D721Med (cell line): ENCODE measurements around the gene TAF15.

Experiments used
- DNase-seq: peaks from one replicate; pipeline ENCODE4 v3.0.0; 2011; ENCODE audit warnings: low spot score; ENCODE audit not compliant: insufficient read length
- FAIRE-seq: peaks from 2 replicates; lab custom pipeline; 2011; peaks lifted over from hg19 to GRCh38; lab: Jason Lieb, UNC
- CTCF ChIP-seq: IDR thresholded peaks from 2 replicates; pipeline ENCODE4 v1.5.1; 2012; ENCODE audit warnings: mild to moderate bottlenecking, control low read depth; ENCODE audit not compliant: insufficient read depth; ENCODE audit errors: missing control alignments

TAF15 gene

GRCh38 chr17:35773679-35774425, 35.4 kb upstream of the TAF15 start:
- DNase-seq: no peak
- no peak for FAIRE-seq
- TF ChIP-seq CTCF: no peak

- DNase-seq (no peak), FAIRE-seq (no peak)
- TF ChIP-seq CTCF: no peak
Measured at GRCh38 chr17:35774499-35774898, 34.8 kb upstream of the TAF15 start.

GRCh38 chr17:35775039-35775438, 34.2 kb upstream of the TAF15 start:
- FAIRE-seq: no peak
- TF ChIP-seq CTCF: no peak
- no peak for DNase-seq

GRCh38 chr17:35775583-35775982, 33.7 kb upstream of the TAF15 start:
- no peak for TF ChIP-seq CTCF
- FAIRE-seq (no peak), DNase-seq (no peak)

- no peak for DNase-seq
- TF ChIP-seq CTCF: no peak
- FAIRE-seq: no peak
Measured at GRCh38 chr17:35778641-35779196, 30.6 kb upstream of the TAF15 start.

- no peak for TF ChIP-seq CTCF
- DNase-seq: no peak
- no peak for FAIRE-seq
Measured at GRCh38 chr17:35780950-35781349, 28.3 kb upstream of the TAF15 start.

- FAIRE-seq (no peak), DNase-seq (no peak)
- no peak for TF ChIP-seq CTCF
Measured at GRCh38 chr17:35784895-35785294, 24.4 kb upstream of the TAF15 start.
